Colon (tissue), 2 donors: Measurements from ENCODE around the gene HMBS.
"Not testable (repeated sequence)": the region's sequence is repeated elsewhere in the genome, so short reads cannot be mapped to it uniquely, and the experiment has no call there.

Experiments used
- FAIRE-seq: peaks from 2 replicates; lab custom pipeline; 2012; peaks lifted over from hg19 to GRCh38; lab: Jason Lieb, UNC
- donor health status: control.
- donor health status: control.

The HMBS gene

DNA sequence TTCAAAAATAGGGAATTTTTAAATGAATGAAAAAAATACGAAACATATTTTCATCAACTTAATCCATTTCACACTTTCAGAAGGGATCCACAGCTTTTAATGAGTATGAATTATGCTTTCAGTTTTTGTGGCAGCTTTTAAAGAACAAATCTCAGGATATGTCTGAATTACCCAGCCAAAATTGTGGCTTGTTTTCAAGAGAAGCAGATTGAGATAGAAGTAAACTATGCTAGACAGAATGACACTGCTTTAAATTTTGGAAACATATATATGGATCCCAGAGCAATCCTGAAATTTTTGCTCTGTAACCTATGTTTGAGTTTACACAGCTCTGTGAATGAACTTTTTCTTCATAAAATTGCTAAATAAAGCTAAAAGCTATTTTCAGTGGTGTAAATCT, 34.3 kb downstream of the HMBS start:
- no peak for FAIRE-seq

DNA sequence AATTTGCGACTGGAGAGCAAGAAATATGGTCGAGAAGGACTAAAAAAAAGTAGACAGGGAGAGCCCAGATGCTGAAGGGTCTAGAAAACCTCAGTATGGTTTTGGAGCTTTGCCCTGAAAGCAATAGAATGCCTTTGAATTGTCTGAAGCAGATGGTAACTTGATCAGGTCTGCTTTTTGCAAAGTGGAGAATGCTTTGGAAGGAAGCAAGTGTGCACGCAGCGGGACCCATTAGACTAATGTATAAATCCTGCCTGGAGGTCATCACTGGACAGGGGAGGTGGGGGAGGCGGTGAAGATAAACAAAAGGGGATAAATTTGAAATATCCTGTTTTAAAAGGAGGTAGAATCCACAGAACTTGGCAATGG, 35.9 kb downstream of the HMBS start:
- FAIRE-seq, result no peak

DNA sequence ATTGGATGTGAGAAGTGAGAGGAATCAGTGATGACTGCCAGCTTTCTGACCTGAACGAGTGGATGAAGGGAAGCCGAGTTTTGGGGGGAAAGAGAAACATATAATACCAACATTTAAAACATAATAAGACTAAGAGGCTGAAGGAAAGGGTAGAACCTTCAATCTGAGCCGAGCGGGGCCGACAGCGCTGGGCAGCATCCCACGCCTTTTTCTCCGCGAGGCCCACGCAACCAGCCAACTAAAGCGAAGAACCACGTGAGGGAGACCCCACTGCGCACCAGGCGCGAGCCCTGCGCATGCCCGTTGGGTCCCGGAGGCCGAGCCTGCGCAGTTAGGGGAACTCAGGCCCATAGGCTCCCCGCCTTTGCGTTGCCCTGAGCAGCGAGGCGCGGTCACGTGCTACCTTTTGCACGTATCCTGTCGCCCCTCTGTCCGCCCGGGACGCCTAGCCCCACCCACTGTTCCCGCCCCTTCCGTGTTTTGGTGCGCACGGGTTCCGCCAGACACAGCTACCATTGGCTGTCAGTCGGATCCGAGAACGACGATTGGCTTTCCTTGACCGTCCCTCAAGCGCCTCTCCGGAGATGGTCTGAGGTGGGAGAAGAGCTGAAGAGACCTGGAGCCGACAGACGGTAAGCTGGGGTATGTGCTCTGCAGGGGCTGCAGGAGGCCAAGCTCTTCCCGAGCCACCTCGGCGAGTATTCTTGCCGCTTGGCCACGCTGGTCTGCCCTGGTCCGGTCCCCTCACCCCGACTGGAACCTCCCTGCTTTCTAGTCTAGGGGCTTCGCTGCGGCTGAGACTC, 36.5 kb downstream of the HMBS start, which contains the start of gene HINFP:
Gene HINFP (plus strand): TSS at position 573 of the 803 bp plus-strand sequence. CDS start 5,365 bp downstream, outside the sequence.
- FAIRE-seq, result peak; percentile 43

DNA sequence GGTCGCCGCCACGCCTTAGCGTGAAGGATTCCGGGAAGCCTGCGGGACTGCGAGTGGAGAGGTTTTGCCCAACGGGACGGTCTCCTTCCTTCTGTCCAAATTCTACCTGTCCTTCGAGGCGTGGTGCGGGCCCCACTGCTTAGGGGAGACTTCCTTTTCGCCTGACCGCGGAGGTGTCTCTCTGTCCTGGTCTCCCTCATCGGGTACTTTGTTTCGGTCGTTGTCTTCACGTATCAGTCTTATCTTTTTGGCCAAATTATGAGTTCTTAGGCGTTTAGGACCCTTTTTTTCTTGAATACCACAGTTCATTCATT, 37.1 kb downstream of the HMBS start:
- no peak for FAIRE-seq

DNA sequence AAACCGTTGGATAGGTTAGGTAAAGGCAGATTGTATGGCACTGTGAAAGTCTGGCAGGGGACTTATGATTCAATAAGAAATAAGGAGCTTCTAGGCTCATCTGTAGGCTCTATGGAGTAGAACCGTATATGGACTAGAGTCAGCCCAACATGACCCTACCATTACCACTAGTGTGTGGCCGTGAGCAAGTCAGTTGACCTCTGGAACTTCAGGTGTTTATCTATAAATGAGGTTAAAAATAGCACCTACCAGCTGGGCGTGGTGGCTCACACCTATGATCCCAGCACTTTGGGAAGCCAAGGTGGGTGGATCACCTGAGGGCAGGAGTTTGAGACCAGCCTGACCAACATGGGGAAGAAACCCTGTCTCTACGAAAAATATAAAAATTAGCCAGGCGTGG, 41.1 kb downstream of the HMBS start:
- no peak for FAIRE-seq

DNA sequence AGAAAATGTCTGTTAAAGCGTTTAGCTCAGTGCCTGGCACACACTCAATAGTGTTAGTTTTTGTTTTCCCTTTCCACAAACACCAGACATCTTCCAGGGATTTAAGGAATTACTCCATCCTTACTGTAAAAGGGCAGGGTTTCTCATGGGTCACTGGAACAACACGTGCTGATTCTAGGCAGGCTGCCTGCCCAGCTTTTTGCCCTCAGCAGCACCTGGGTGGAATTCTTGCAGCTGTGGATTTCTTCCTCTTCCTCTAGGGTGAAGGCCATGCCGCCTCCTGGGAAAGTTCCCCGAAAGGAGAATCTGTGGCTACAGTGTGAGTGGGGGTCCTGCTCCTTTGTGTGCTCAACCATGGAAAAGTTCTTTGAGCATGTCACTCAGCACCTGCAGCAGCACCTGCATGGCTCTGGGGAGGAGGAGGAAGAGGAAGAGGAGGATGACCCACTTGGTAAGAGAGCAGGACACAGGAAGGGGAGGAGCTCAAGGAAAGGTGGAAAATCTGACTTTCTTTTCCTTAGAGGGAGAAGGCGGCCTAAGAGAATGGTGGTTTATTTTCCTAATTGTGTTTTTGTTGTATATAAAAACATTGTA, 42.1 kb downstream of the HMBS start:
- FAIRE-seq, result no peak

DNA sequence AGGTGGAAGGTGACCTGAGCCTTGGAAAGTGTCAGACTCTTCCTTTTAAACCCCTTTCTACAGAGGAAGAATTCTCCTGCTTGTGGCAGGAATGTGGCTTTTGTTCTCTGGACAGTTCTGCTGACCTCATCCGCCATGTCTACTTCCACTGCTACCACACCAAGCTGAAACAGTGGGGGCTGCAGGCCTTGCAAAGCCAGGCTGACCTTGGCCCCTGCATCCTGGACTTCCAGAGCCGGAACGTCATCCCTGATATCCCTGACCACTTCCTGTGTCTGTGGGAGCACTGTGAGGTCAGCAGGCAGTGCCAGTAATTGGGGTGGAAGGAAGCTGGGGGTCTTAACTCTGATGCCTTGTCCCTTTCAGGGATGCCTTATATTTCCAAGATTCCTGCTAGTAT, 46.0 kb downstream of the HMBS start:
- no peak for FAIRE-seq

DNA sequence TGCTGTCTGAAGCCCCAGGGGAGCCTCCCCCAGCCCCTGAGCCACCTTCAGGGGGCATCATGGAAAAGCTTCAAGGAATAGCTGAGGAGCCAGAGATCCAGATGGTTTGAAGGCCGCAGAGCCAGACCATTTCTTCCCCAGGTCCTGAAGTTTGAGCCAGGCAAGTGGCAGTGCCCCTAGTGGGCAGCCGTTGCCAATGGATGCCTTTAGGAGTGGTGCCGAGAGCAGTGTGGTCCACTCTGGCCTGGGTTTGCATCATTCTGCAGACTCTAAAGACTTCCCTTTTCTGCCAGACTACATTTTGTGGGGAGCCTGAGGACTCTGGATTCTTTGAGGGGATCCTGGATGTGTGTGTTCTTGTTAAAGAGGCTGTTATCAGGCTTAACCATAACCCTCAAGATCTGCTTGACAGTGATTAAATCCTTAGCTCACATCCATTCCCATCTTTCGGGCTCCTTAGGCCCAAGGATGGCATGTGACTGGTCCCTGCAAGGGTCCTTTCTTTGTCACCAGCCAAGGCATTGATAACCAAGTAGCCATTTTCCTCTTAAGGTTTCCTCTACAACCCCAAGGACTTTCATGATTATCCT, 49.8 kb downstream of the HMBS start:
- FAIRE-seq, result no peak

DNA sequence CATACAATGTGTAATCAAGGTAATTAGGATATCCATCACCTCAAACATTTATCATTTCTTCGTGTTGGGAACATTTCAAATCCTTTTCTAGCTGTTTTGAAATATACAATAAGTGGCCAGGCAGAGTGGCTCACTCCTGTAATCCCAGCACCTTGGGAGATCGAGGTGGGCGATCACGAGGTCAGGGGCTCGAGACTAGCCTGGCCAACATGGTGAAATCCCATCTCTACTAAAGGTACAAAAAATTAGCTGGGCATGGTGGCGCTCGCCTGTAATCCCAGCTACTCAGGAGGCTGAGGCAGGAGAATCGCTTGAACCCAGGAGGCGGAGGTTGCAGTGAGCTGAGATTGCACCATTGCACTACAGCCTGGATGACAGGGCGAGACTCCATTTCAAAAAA, 54.6 kb downstream of the HMBS start:
- FAIRE-seq, result not testable (repeated sequence)
